ENCODE results near the gene ZNF516.

Gene ZNF516

DNA sequence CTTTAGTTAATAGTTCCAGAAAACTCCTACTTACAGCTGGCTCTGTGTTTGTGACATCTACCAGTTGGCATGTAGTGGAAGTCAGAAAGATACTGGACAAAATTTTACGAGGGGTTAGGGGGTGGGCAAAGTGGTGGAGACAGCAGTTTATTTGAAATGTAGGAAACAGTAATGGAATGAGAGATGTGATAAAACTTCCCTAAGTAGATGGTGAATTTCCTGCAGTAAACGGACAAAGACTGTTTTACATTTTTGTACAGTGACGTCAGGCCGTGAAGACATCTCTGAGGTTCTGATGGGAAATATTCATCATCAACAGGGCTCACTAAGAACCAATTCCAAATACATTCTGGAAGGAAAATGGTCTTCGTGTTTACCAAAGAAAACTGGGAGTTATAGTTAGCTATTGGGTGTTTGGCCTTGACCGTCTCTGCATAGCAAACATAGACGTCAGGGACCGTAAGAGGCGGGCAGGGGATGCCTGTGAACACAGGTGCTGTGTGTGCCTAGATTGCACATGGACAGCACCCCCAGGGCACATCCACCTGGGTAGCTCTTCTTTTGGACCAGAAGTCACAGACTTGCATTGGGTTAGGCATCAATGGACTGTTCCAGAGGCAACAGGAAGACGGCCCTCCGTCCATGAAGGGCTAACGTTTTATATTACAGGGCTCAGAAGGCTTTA, 131.5 kb downstream of the ZNF516 start:
- in situ Hi-C loops (cut with MboI; ENCODE audit: low sequenced_read_pairs, unreplicated experiment), result loop anchor here (25.0 kb wide), 1 partner anchor 1726 kb away; no protein-coding TSS in a partner anchor
- no peak for TF ChIP-seq CTCF (IDR thresholded peaks at IDR 0.05; ENCODE audit: borderline replicate concordance, control extremely low read depth, extremely low read depth, insufficient read depth, missing control alignments)
- no peak for DNase-seq (ENCODE audit: low spot score)

DNA sequence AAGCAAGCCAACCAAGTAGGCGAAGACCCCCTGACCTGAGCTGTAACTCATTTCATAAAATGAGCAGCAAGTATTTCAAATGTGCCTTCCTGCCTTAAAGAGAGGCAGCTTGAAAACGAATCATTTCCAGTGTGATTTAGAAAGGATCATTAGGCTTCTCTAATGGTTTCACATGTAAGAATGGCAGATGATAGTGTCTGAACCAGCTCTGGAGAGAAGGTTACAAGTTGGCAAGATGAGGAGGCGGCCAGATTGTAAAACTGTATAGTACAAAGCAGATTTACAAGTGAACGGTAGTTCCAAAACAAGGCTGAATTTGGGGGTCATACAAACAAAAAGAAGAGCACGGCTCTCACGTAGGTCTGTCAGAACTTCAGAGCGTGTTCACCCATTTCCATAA, 132.4 kb downstream of the ZNF516 start:
- no peak for TF ChIP-seq CTCF (IDR thresholded peaks at IDR 0.05; ENCODE audit: borderline replicate concordance, control extremely low read depth, extremely low read depth, insufficient read depth, missing control alignments)
- no peak for DNase-seq (ENCODE audit: low spot score)
- in situ Hi-C loops (cut with MboI; ENCODE audit: low sequenced_read_pairs, unreplicated experiment), result loop anchor here (25.0 kb wide), 1 partner anchor 1725 kb away; no protein-coding TSS in a partner anchor

- in situ Hi-C loops (cut with MboI; ENCODE audit: low sequenced_read_pairs, unreplicated experiment), result loop anchor here (25.0 kb wide), 1 partner anchor 1724 kb away; no protein-coding TSS in a partner anchor
- no peak for TF ChIP-seq CTCF (IDR thresholded peaks at IDR 0.05; ENCODE audit: borderline replicate concordance, control extremely low read depth, extremely low read depth, insufficient read depth, missing control alignments)
- no peak for DNase-seq (ENCODE audit: low spot score)
Measured at GRCh38 chr18:76361219-76361618, 133.8 kb downstream of the ZNF516 start.

GRCh38 chr18:76359909-76360308, 135.1 kb downstream of the ZNF516 start:
- in situ Hi-C loops (cut with MboI; ENCODE audit: low sequenced_read_pairs, unreplicated experiment), result loop anchor here (25.0 kb wide), 1 partner anchor 1723 kb away; no protein-coding TSS in a partner anchor
- TF ChIP-seq CTCF (IDR thresholded peaks at IDR 0.05; ENCODE audit: borderline replicate concordance, control extremely low read depth, extremely low read depth, insufficient read depth, missing control alignments), result no peak
- no peak for DNase-seq (ENCODE audit: low spot score)

DNA sequence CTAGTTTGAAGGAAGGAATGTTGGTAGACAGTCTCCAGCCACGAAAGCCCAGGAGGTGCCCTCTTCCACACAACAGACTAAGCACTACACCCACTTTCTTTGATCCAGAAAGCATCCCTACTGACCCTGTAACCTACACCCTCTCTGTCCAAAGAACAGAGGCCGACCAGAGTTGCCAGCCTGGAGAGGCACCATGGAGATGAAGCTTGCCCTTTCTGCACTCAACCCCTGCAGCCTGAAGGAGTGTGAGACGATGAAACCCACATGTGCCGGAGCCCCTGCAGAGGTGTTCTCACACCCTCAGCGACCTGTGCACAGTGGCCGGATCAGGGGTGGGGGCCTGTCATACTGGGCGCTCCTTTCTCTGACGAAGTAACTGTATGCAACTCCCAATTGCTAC, 136.3 kb downstream of the ZNF516 start:
- no peak for TF ChIP-seq CTCF (IDR thresholded peaks at IDR 0.05; ENCODE audit: borderline replicate concordance, control extremely low read depth, extremely low read depth, insufficient read depth, missing control alignments)
- no peak for DNase-seq (ENCODE audit: low spot score)
- in situ Hi-C loops (cut with MboI; ENCODE audit: low sequenced_read_pairs, unreplicated experiment), result loop anchor here (25.0 kb wide), 1 partner anchor 1721 kb away; no protein-coding TSS in a partner anchor

- no peak for DNase-seq (ENCODE audit: low spot score)
- TF ChIP-seq CTCF (IDR thresholded peaks at IDR 0.05; ENCODE audit: borderline replicate concordance, control extremely low read depth, extremely low read depth, insufficient read depth, missing control alignments), result no peak
- in situ Hi-C loops (cut with MboI; ENCODE audit: low sequenced_read_pairs, unreplicated experiment), result loop anchor here (25.0 kb wide), 1 partner anchor 1720 kb away; no protein-coding TSS in a partner anchor
Measured at GRCh38 chr18:76357585-76358260, 137.3 kb downstream of the ZNF516 start.
